A549 (cell line): ENCODE results near the gene TRIM26. TPM values are rescaled to one million over a fixed set of nuclear protein-coding genes. Genes with fewer than 3 reads are reported as not detected.

Source experiments
- ATAC-seq, 2 experiments: fragments of 200-7000 bp in 1 of 2; fragments of >200 bp in 1 of 2; cut with Nextera tagmentation in 1 of 2; cut with Tn5 transposase in 1 of 2; 3 replicates each; pipeline versions ENCODE4 v1.8.0 to v1.9.1; 2018 to 2020; ENCODE audit warnings: mild to moderate bottlenecking in 1 of 2, moderate library complexity in 1 of 2
- CTCF ChIA-PET: fragments of 300-600 bp; sonication (Branson Sonifier 250); formaldehyde crosslinking; extraction: SDS; loops from one replicate; lab custom pipeline; 2021; ENCODE audit warnings: antibody characterized with exemption, inconsistent platforms; lab: Yijun Ruan, JAX
- POLR2A ChIA-PET: fragments of 350-600 bp; formaldehyde crosslinking; extraction: SDS; loops from one replicate; lab custom pipeline; 2021; ENCODE audit warnings: antibody characterized with exemption, inconsistent platforms; lab: Yijun Ruan, JAX
- DNase-seq, 2 experiments: peaks; one replicate each; pipeline versions ENCODE4 v3.0.0 to v3.0.0-alpha.2; 2011 to 2016; ENCODE audit warnings: low read depth in 1 of 2, low spot score in 1 of 2
- FAIRE-seq: peaks from 2 replicates; lab custom pipeline; 2011; peaks lifted over from hg19 to GRCh38; lab: Jason Lieb, UNC
- H3K27ac ChIP-seq, 2 experiments: fragments of >200 bp; sonication (Bioruptor Twin); formaldehyde crosslinking; 3 replicates each; pipeline ENCODE4 v1.5.1; 2016 to 2017
- H3K4me1 ChIP-seq: fragments of >200 bp; sonication (Bioruptor Twin); formaldehyde crosslinking; 3 replicates; pipeline ENCODE4 v1.6.1; 2016
- H3K4me2 ChIP-seq: fragments of >200 bp; sonication (Bioruptor Twin); formaldehyde crosslinking; 3 replicates; pipeline ENCODE4 v1.6.1; 2016
- H3K4me3 ChIP-seq: fragments of >200 bp; sonication (Bioruptor Twin); formaldehyde crosslinking; 3 replicates; pipeline ENCODE4 v1.5.1; 2016
- H3K9me3 ChIP-seq: fragments of >200 bp; sonication (Bioruptor Twin); formaldehyde crosslinking; 3 replicates; pipeline ENCODE4 v1.6.1; 2016
- ATOH8 ChIP-seq: fragments of 250-450 bp; sonication (Bioruptor Pico); IDR thresholded peaks from 2 replicates; pipeline ENCODE4 v1.5.0; 2020; ENCODE audit warnings: low read depth, mild to moderate bottlenecking, moderate library complexity
- BCL3 ChIP-seq: fragments of >200 bp; sonication (Bioruptor Twin); formaldehyde crosslinking; IDR thresholded peaks from 3 replicates; pipeline ENCODE4 v1.6.1; 2016
- BHLHE40 ChIP-seq: IDR thresholded peaks from 2 replicates; pipeline ENCODE4 v1.6.1; 2012; ENCODE audit warnings: low read depth, low read length, inconsistent platforms
- CHD2 ChIP-seq: fragments of 150-350 bp; IDR thresholded peaks from 2 replicates; pipeline ENCODE4 v1.6.1; 2014; ENCODE audit warnings: low read length; ENCODE audit not compliant: partially characterized antibody
- E2F6 ChIP-seq: IDR thresholded peaks from 2 replicates; pipeline ENCODE4 v1.6.1; 2012; ENCODE audit warnings: low read depth, borderline replicate concordance
- EHF ChIP-seq: fragments of 250-450 bp; sonication (Bioruptor Pico); IDR thresholded peaks from 2 replicates; pipeline ENCODE4 v1.5.0; 2020; ENCODE audit warnings: mild to moderate bottlenecking
- FOSB ChIP-seq: fragments of 250-450 bp; sonication (Bioruptor Pico); IDR thresholded peaks from 2 replicates; pipeline ENCODE4 v1.5.0; 2020; ENCODE audit warnings: mild to moderate bottlenecking, moderate library complexity
- FOXS1 ChIP-seq: fragments of 250-450 bp; sonication (Bioruptor Pico); IDR thresholded peaks from 2 replicates; pipeline ENCODE4 v1.5.0; 2020; ENCODE audit warnings: mild to moderate bottlenecking, moderate library complexity
- HDAC2 ChIP-seq: fragments of 200-600 bp; sonication (generic); IDR thresholded peaks from 2 replicates; pipeline ENCODE4 v1.6.1; 2016
- HES2 ChIP-seq: fragments of >200 bp; sonication (Bioruptor Twin); formaldehyde crosslinking; IDR thresholded peaks from 2 replicates; pipeline ENCODE4 v1.6.1; 2016
- HOXA7 ChIP-seq: fragments of 250-450 bp; sonication (Bioruptor Pico); IDR thresholded peaks from 2 replicates; pipeline ENCODE4 v1.5.0; 2020; ENCODE audit warnings: mild to moderate bottlenecking, moderate library complexity
- HOXB13 ChIP-seq: fragments of 250-450 bp; sonication (Bioruptor Pico); IDR thresholded peaks from 2 replicates; pipeline ENCODE4 v1.5.0; 2020; ENCODE audit warnings: low read depth, mild to moderate bottlenecking, moderate library complexity
- HOXB5 ChIP-seq: fragments of 250-450 bp; sonication (Bioruptor Pico); IDR thresholded peaks from 2 replicates; pipeline ENCODE4 v1.5.0; 2020; ENCODE audit warnings: mild to moderate bottlenecking, moderate library complexity
- JUN ChIP-seq, 2 experiments: fragments of >200 bp; sonication (Bioruptor Twin); formaldehyde crosslinking; IDR thresholded peaks; 2 replicates in 1 of 2; 3 replicates in 1 of 2; pipeline ENCODE4 v1.6.1; 2016 to 2017
- JUNB ChIP-seq: fragments of >200 bp; sonication (Bioruptor Twin); formaldehyde crosslinking; IDR thresholded peaks from 2 replicates; pipeline ENCODE4 v1.6.1; 2016
- KDM1A ChIP-seq: fragments of 200-600 bp; sonication (generic); IDR thresholded peaks from 2 replicates; pipeline ENCODE4 v1.6.1; 2016; ENCODE audit warnings: low read depth, mild to moderate bottlenecking
- KDM5A ChIP-seq: fragments of 200-600 bp; sonication (generic); IDR thresholded peaks from 2 replicates; pipeline ENCODE4 v1.6.1; 2016; ENCODE audit warnings: antibody characterized with exemption, mild to moderate bottlenecking
- MAX ChIP-seq: IDR thresholded peaks from 2 replicates; pipeline ENCODE4 v1.6.1; 2012
- MYC ChIP-seq: IDR thresholded peaks from 2 replicates; pipeline ENCODE4 v1.6.1; 2012; ENCODE audit warnings: mild to moderate bottlenecking, inconsistent platforms, low read length, improper control_type of control experiment, borderline replicate concordance
- NR3C1 ChIP-seq: fragments of >200 bp; sonication (Bioruptor Twin); formaldehyde crosslinking; IDR thresholded peaks from 3 replicates; pipeline ENCODE4 v1.6.1; 2017
- PBX3 ChIP-seq: IDR thresholded peaks from 2 replicates; pipeline ENCODE4 v1.6.1; 2012
- PHF8 ChIP-seq: fragments of 200-600 bp; sonication (generic); IDR thresholded peaks from 2 replicates; pipeline ENCODE4 v1.6.1; 2016; ENCODE audit warnings: low read depth, mild to moderate bottlenecking, antibody characterized with exemption, moderate library complexity, borderline replicate concordance
- RFX5 ChIP-seq: fragments of 450-650 bp; IDR thresholded peaks from 2 replicates; pipeline ENCODE4 v1.7.1; 2014; ENCODE audit warnings: antibody characterized with exemption, mild to moderate bottlenecking, moderate library complexity
- TP53 ChIP-seq: fragments of 250-450 bp; sonication (Bioruptor Pico); IDR thresholded peaks from 2 replicates; pipeline ENCODE4 v1.5.0; 2021; ENCODE audit warnings: mild to moderate bottlenecking, moderate library complexity
- ZNF302 ChIP-seq: fragments of 250-450 bp; sonication (Bioruptor Pico); IDR thresholded peaks from 2 replicates; pipeline ENCODE4 v1.9.0; 2021; ENCODE audit warnings: inconsistent platforms, mild to moderate bottlenecking, moderate library complexity
- ZSCAN20 ChIP-seq: fragments of 250-450 bp; sonication (Bioruptor Pico); IDR thresholded peaks from 2 replicates; pipeline ENCODE4 v1.8.0; 2022; ENCODE audit warnings: mild to moderate bottlenecking, moderate library complexity
- WGBS: methylation state at CpG from one replicate; pipeline ENCODE4 v1.1.6; 2017; ENCODE audit errors: missing lambda C conversion rate; 5-methylcytosine and 5-hydroxymethylcytosine counted together
- polyA plus RNA-seq, 4 experiments: library from polyadenylated mRNA; depleted of rRNA in 3 of 4; stranded (reverse); fragments of >200 nt; fragmentation: RNase III in 1 of 4; extraction: RNeasy Plus Mini Kit Qiagen cat#74134 plus additional on column Dnase treatment in 1 of 4; gene quantifications; 2 replicates in 3 of 4; 3 replicates in 1 of 4; pipeline ENCODE4 v1.2.3, GENCODE V29; 2011 to 2017

The TRIM26 gene
- polyA plus RNA-seq, 2 of the 4 experiments (the other 2 are of a cell fraction), result 30.4 TPM

- ChIA-PET CTCF (interaction anchor here (0.5 to 2.0 kb wide), 2 partner anchors 58 to 354 kb away, joined by 3 to 6 read pairs; no protein-coding TSS in a partner anchor), POLR2A (no interaction called here)
- H3K9me3 ChIP-seq, result no peaks in the 10 kb centered on the region
- no peak for TF ChIP-seq JUNB
- no peak for TF ChIP-seq ZNF302 (CRISPR knock-in tag)
- TF ChIP-seq HOXA7 (CRISPR knock-in tag), result no peak
- TF ChIP-seq MYC, result no peak
- no peak for TF ChIP-seq PHF8
- TF ChIP-seq JUN (IDR thresholded peaks at IDR 0.05), result no peak
- no peak for TF ChIP-seq EHF (CRISPR knock-in tag)
- TF ChIP-seq KDM1A, result no peak
- no peak for TF ChIP-seq KDM5A
- TF ChIP-seq FOSB (CRISPR knock-in tag), result no peak
- no peak for TF ChIP-seq HOXB5 (CRISPR knock-in tag)
- TF ChIP-seq BCL3, result no peak
- TF ChIP-seq NR3C1, result no peak
- WGBS, result 95% methylated on average over 4 of the region's 5 CpGs
- H3K4me2 ChIP-seq, result no peak overlapping the region
- DNase-seq (no peak), ATAC-seq (no peak), FAIRE-seq (no peak)
- no peak overlapping the region for H3K27ac ChIP-seq
- no peak overlapping the region for H3K4me3 ChIP-seq
- no peaks in the 10 kb centered on the region for H3K4me1 ChIP-seq
Observed at GRCh38 chr6:30188541-30188940, 24.7 kb downstream of the TRIM26 start.

- no peak overlapping the region for H3K4me3 ChIP-seq
- FAIRE-seq, result no peak
- H3K4me2 ChIP-seq, result no peak overlapping the region
- 93% methylated on average over 14 of the region's 20 CpGs for WGBS
- no peak overlapping the region for H3K27ac ChIP-seq
- H3K9me3 ChIP-seq, result no peaks in the 10 kb centered on the region
- TF ChIP-seq HES2, result no peak
- TF ChIP-seq ZNF302 (CRISPR knock-in tag), result no peak
- no peak for TF ChIP-seq CHD2
- TF ChIP-seq BCL3, result no peak
- TF ChIP-seq ATOH8, result no peak
- TF ChIP-seq BHLHE40, result no peak
- TF ChIP-seq ZSCAN20, result no peak
- TF ChIP-seq NR3C1, result no peak
- no peak for TF ChIP-seq PBX3
- no peak for TF ChIP-seq FOXS1 (CRISPR knock-in tag)
- TF ChIP-seq MAX, result no peak
- no peak for TF ChIP-seq JUNB
- TF ChIP-seq E2F6, result no peak
- no peak for TF ChIP-seq TP53 (CRISPR knock-in tag)
- no peak for TF ChIP-seq HOXA7 (CRISPR knock-in tag)
- no peak for TF ChIP-seq HOXB13 (CRISPR knock-in tag)
- no peak for TF ChIP-seq HDAC2
- TF ChIP-seq RFX5, result no peak
- TF ChIP-seq, all 56 proteins: peak for 0
- POLR2A ChIA-PET, result no interaction called here
- DNase-seq (no peak), ATAC-seq (no peak)
- CTCF ChIA-PET, result no interaction called here
- no peaks in the 10 kb centered on the region for H3K4me1 ChIP-seq
Observed at GRCh38 chr6:30185846-30186484, 27.2 kb downstream of the TRIM26 start.
